Measurements from ENCODE around the gene CACNA1F.
"Not testable (repeated sequence)": the region's sequence is repeated elsewhere in the genome, so short reads cannot be mapped to it uniquely, and the experiment has no call there.

The CACNA1F gene

GRCh38 chrX:49176421-49177326 lies 56.5 kb downstream of the CACNA1F start:
- DNase-seq (ENCODE audit: low read depth in 2 of 2): no peak

GRCh38 chrX:49175435-49176274 lies 57.5 kb downstream of the CACNA1F start:
- no peak for DNase-seq (ENCODE audit: low read depth in 2 of 2)

- DNase-seq (ENCODE audit: low read depth in 2 of 2): no peak
Measured at GRCh38 chrX:49174723-49175122, 58.4 kb downstream of the CACNA1F start.

GRCh38 chrX:49173544-49173943 lies 59.6 kb downstream of the CACNA1F start:
- not testable (repeated sequence) for DNase-seq (ENCODE audit: low read depth in 2 of 2)

GRCh38 chrX:49172280-49172780 lies 60.8 kb downstream of the CACNA1F start:
- DNase-seq (ENCODE audit: low read depth in 2 of 2): peak in 1 of 2 donors; percentile 53

- DNase-seq (ENCODE audit: low read depth in 2 of 2): peak in 1 of 2 donors; percentile 58
Measured at GRCh38 chrX:49171752-49172279, 61.3 kb downstream of the CACNA1F start, which contains the start of gene PLP2. Gene PLP2, plus strand, starts transcription at chrX:49171898. Its CDS starts 103 bp downstream, at chrX:49172001.

GRCh38 chrX:49167740-49168108 lies 65.4 kb downstream of the CACNA1F start:
- no peak for DNase-seq (ENCODE audit: low read depth in 2 of 2)

- peak in 1 of 2 donors; percentile 45 for DNase-seq (ENCODE audit: low read depth in 2 of 2)
Measured at GRCh38 chrX:49166914-49167739, 66.0 kb downstream of the CACNA1F start.

- DNase-seq (ENCODE audit: low read depth in 2 of 2): peak; percentile 42 to 57
Measured at GRCh38 chrX:49165901-49166881, 66.9 kb downstream of the CACNA1F start.

GRCh38 chrX:49164589-49165360 lies 68.4 kb downstream of the CACNA1F start:
- DNase-seq (ENCODE audit: low read depth in 2 of 2): no peak

- peak; percentile 58 for DNase-seq (ENCODE audit: low read depth in 2 of 2)
Measured at GRCh38 chrX:49163555-49164419, 69.4 kb downstream of the CACNA1F start.

- DNase-seq (ENCODE audit: low read depth in 2 of 2): no peak
Measured at GRCh38 chrX:49162620-49163019, 70.5 kb downstream of the CACNA1F start, which contains the start of gene MAGIX. Gene MAGIX, plus strand, starts transcription at chrX:49162758. Its CDS starts 132 bp downstream, at chrX:49162890.

- DNase-seq (ENCODE audit: low read depth in 2 of 2): no peak
Measured at GRCh38 chrX:49161632-49162031, 71.5 kb downstream of the CACNA1F start.

GRCh38 chrX:49160908-49161307 lies 72.2 kb downstream of the CACNA1F start:
- DNase-seq (ENCODE audit: low read depth in 2 of 2): no peak

- DNase-seq (ENCODE audit: low read depth in 2 of 2): no peak
Measured at GRCh38 chrX:49157194-49157593, 75.9 kb downstream of the CACNA1F start.

GRCh38 chrX:49155900-49156837 lies 77.0 kb downstream of the CACNA1F start:
- peak; percentile 66 to 68 for DNase-seq (ENCODE audit: low read depth in 2 of 2)

All from stimulated activated CD8-positive, alpha-beta memory T cell treated with anti-CD3 and anti-CD28 coated beads, Interleukin-15, amount 100 ng/mL, for 4 hours (primary cell).